GM18508 (cell line): ENCODE data around the gene MEAK7.
A peak's percentile ranks its signal among the peaks of the same experiment; 100 is the strongest.
"Not testable (repeated sequence)": the region's sequence is repeated elsewhere in the genome, so short reads cannot be mapped to it uniquely, and the experiment has no call there.

Source experiments
- ATAC-seq: cut with Tn5 transposase; IDR thresholded peaks from one replicate; pipeline ENCODE4 v1.9.1; 2021; ENCODE audit warnings: moderate number of reproducible peaks; ENCODE audit not compliant: insufficient read depth, unreplicated experiment

MEAK7 gene

GRCh38 chr16:84534815-84535214 is 30.4 kb upstream of the MEAK7 start:
- no peak for ATAC-seq

GRCh38 chr16:84532855-84533486 is 28.5 kb upstream of the MEAK7 start:
- no peak for ATAC-seq

GRCh38 chr16:84532291-84532724 is 27.8 kb upstream of the MEAK7 start:
- ATAC-seq: no peak

GRCh38 chr16:84531671-84532111 is 27.2 kb upstream of the MEAK7 start:
- no peak for ATAC-seq

GRCh38 chr16:84530590-84530989 is 26.1 kb upstream of the MEAK7 start:
- no peak for ATAC-seq

GRCh38 chr16:84529607-84530006 is 25.1 kb upstream of the MEAK7 start:
- no peak for ATAC-seq

- ATAC-seq: no peak
Observed at GRCh38 chr16:84528322-84528721, 23.9 kb upstream of the MEAK7 start.

GRCh38 chr16:84527532-84528269 is 23.2 kb upstream of the MEAK7 start:
- no peak for ATAC-seq

- no peak for ATAC-seq
Observed at GRCh38 chr16:84526794-84527531, 22.5 kb upstream of the MEAK7 start.

- ATAC-seq: not testable (repeated sequence)
Observed at GRCh38 chr16:84524941-84525581, 20.6 kb upstream of the MEAK7 start.

GRCh38 chr16:84524346-84524920 is 20.0 kb upstream of the MEAK7 start:
- ATAC-seq: no peak

- no peak for ATAC-seq
Observed at GRCh38 chr16:84521497-84521770, 17.0 kb upstream of the MEAK7 start.

- ATAC-seq: no peak
Observed at GRCh38 chr16:84520725-84521496, 16.5 kb upstream of the MEAK7 start.

GRCh38 chr16:84519855-84520254 is 15.4 kb upstream of the MEAK7 start:
- ATAC-seq: no peak

- no peak for ATAC-seq
Observed at GRCh38 chr16:84518804-84519341, 14.4 kb upstream of the MEAK7 start.

- ATAC-seq: not testable (repeated sequence)
Observed at GRCh38 chr16:84518220-84518619, 13.8 kb upstream of the MEAK7 start.

- no peak for ATAC-seq
Observed at GRCh38 chr16:84517366-84517765, 12.9 kb upstream of the MEAK7 start.

- ATAC-seq: peak; percentile 53
Observed at GRCh38 chr16:84514874-84515835, 10.7 kb upstream of the MEAK7 start.
